Thyroid gland (tissue), 4 donors: ENCODE measurements around the gene DNAJB6.

Source experiments
- CTCF ChIP-seq, 6 experiments: fragments of 200-600 bp in 3 of 6; fragments of 450-650 bp in 3 of 6; sonication (generic) in 3 of 6; IDR thresholded peaks; one replicate each; pipeline ENCODE4 v1.5.1; 2016 to 2019; ENCODE audit warnings: antibody characterized with exemption in 6 of 6, mild to moderate bottlenecking in 2 of 6, inconsistent platforms in 1 of 6, moderate library complexity in 1 of 6
- POLR2A ChIP-seq, 2 donors: fragments of 450-650 bp; IDR thresholded peaks; one replicate each; pipeline ENCODE4 v1.6.1; 2017; ENCODE audit warnings: antibody characterized with exemption in 2 of 2, mild to moderate bottlenecking in 2 of 2, moderate library complexity in 1 of 2

- TF ChIP-seq CTCF (IDR thresholded peaks at IDR 0.05) (no peak), POLR2A (IDR thresholded peaks at IDR 0.05) (no peak)
Observed at GRCh38 chr7:157434231-157434630, 97.4 kb downstream of the DNAJB6 start.
